ENCODE data around the gene DVL2.

DVL2 gene

DNA sequence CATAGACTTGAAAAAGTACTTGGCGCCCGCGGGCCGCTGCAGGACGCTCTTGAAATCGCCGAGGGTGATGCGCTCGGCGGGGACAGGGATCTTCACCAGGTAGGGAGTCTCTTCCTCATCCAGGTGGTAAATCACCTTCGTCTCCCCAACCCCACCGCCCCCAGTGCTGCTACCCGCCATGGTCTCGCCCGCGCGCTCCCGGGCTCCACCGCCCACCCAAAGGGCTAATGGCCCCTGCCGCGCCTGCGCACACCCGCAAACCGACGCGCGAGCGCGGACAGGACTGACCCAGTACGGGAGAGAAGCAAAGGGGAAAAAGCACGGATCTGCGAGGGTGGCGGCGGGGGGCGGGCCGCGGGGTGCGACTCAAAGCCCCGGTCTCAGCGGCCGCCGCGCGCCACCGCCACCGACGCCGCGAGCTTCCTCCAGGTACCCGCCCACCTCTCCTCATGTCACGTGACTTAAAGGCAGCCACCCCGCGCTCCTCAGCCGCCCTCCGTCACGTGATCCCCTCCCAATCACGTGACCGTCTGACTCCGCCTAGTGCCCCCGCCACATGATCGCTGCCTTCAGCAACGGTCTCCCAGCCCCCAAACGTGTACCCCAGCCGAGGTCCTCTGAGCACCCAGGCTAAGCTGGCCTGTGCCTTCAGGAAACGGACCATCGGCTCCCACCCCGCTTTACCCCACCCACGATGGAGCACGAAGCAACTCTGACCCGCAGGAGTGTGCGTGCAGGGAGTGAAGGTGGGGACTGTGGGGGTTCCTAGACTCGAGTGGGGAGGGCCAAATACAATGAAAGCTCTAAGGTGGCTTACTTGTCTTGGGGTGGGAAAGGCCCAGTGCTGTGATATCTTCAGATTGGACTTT, at the start of gene DVL2:
Gene DVL2 (minus strand): TSS at position 435 of the 869 bp plus-strand sequence. CDS start 255 bp downstream, at position 180.
- no peak for DNase-seq (ENCODE audit: low read depth)

DNA sequence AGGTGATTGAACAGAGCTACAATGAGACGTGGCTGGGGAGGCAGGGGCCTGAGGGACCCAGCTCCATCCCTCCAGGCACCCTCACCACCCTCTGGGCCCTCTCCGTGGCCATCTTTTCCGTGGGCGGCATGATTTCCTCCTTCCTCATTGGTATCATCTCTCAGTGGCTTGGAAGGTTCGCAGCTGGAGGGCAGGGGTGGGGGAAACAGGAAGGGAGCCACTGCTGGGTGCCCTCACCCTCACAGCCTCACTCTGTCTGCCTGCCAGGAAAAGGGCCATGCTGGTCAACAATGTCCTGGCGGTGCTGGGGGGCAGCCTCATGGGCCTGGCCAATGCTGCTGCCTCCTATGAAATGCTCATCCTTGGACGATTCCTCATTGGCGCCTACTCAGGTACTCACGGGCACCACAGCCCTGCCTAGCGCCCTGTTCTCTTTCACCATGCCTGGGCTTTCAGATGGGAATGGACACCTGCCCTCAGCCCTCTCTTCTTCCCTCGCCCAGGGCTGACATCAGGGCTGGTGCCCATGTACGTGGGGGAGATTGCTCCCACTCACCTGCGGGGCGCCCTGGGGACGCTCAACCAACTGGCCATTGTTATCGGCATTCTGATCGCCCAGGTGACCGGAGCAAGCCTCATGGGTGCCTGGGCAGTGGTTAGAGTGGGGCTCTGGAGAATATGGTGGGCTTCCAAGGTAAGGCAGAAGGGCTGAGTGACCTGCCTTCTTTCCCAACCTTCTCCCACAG, 49.3 kb upstream of the DVL2 start:
- DNase-seq (ENCODE audit: low read depth), result no peak

- no peak for DNase-seq (ENCODE audit: low read depth)
Observed at GRCh38 chr17:7282752-7283321, 48.5 kb upstream of the DVL2 start.

DNA sequence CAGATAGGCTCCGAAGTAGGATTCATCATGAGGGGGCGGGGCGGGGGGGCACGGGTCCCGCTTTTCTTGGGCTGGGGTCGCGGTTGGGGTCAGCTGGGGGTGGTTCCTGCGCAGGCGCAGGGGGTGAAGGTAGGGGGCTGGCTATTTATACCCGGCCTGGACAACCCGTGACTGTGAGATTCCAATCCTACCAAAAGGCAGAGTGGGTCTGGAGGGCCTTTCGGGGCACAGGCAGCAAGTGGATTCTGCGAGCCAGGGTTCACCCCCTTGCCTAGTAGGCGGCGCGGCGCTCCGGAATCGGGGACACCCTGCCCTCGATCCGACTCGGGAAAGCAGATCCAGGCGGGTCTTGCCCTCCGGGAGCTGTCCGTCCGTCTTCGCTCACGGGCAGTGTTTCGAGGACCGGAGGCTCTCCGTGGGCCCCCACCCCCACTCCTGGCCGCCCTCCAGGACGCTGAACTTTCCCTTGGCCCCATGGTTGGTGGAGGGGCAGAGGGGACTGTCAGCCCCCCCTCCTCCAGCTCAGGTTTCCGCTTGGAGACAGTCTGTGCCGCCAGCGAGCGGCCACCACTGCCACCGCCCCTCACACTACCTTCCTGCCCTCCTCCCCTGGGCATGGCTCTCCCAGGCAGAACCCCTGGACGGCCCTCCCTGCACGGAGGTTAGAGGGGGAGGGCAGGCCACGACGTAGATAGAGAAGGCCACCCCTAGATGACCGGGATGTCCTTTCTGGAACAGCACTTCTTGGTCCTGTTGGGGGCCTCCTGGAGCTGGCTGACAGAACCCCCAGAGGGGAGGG, 47.8 kb upstream of the DVL2 start:
- DNase-seq (ENCODE audit: low read depth), result no peak

GRCh38 chr17:7281074-7281952, 47.0 kb upstream of the DVL2 start, which contains the start of gene SLC2A4:
Gene SLC2A4 (plus strand): TSS chr17:7281718. CDS start chr17:7281935, 217 bp downstream.
- peak; percentile 82 for DNase-seq (ENCODE audit: low read depth)

DNA sequence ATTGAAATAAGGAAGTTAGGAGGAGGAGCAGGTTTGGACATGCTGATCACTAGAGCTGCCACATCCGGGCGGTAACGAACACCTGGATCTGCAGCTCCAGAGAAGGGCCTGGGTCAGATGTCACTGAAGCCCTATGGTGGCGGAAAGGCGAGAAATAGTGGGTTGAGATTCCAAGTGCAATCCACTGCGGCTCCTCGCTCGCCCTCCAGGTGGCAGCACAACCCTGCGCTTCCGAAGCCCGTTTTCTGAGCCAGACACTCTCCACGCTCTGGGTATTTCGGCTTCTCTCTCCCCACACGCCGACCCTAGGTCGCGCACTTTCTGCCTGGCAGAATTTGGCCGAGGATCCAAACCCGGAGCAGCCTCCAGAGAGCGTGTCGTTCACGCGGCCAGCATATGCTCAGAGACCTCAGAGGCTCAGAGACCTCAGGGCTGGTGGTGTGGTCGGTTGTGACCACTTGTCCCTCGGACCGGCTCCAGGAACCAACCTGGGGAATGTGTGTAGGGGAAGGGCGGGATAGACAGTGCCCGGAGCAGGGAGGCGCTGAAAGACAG, 46.3 kb upstream of the DVL2 start:
- DNase-seq (ENCODE audit: low read depth), result peak; percentile 50

DNA sequence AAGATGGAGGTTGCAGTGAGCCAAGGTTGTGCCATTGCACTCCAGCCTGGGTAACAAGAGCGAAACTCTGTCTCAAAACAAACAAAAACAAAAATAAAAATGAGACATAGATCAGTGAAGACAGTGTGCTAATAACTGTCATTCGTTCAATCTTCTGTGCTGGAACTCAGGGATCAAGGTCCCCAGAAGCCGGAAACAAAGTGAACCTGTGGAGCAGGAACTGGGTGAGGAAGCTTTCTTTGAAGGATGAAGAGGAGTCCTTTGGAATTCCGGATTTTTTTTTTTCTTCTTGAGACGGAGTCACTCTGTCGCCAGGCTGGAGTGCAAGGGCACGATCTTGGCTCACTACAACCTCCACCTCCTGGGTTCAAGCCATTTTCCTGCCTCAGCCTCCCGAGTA, 45.1 kb upstream of the DVL2 start:
- no peak for DNase-seq (ENCODE audit: low read depth)

GRCh38 chr17:7266784-7267183, 32.5 kb upstream of the DVL2 start:
- no peak for DNase-seq (ENCODE audit: low read depth)

- DNase-seq (ENCODE audit: low read depth), result no peak
Observed at GRCh38 chr17:7263801-7264078, 29.4 kb upstream of the DVL2 start.

DNA sequence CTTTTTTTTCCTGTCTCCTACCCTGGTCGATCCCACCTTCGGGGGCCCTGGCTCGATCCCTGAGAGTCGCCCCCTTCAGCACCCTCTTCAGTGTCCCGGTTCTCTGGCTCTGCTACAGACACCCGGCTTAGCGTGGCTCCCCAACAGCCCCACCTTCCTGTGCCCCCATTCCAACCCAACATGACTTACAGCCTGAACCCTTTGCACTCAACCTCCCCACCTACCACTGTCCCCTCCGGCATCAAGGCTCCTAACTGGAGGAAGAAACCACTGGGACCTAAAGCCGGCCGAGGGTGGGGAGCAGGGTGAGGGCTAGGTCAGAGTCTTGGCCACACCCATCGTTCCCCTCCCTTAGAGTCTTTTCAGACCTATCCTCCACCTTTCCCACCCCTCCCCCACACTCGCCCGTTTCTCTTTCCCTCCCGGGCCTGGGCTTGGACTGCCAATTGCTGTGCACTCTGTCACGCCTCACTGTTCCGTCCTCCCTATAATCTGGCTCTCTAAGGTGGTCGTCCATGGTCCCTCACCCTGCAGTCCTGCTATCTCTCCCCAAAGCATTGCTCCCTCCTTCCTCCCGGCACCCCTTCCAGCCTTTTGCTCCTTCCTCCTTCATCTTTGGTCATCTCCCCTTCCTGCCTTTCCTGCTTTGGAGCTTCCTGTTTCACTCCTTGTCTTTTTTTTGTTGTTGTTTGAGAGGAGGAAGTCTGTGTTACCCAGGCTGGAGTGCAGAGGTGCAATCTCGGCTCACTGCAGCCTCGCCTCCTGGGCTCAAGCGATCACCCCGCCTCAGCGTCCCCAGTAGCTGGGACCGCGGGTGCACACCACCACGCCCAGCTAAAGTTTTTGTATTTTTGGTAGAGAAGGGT, 28.9 kb upstream of the DVL2 start:
- no peak for DNase-seq (ENCODE audit: low read depth)

DNA sequence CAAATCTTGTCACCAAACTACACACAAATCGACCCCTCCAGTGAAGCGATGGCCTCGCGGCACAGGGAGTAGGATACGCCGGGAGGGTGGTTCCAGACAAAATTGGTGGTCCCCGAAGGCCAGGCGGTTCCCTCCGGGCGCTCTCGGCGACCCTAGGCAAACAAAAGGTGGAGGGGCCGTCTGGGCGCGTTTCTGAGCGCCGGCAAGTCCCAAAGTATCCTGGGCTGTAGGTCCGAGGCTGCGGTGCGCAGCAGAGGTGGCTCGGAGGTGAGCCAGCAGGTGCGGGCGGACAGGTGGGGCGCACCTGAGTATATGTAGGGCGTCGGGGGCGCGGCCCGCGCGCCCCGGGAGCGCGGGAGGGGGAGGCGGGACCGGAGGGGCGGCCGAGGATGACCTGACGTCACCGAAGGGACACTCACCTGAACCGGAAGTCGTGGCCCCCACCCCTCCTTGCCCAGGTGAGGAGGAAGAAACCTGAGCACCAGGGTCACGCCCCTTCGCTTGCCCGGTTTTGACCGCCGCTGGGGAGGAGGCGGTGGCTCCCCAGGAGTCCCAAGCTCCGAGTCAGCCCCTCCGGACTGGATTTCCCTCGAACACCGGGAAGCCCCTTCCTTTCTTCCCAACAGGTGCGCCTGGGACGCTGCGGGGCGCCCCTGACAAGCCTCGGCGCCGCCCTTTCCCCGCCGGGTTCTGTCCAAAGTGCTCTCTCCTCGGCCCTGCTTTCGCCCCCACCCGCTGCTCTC, 28.0 kb upstream of the DVL2 start, which contains the start of gene CLDN7:
Gene CLDN7 (minus strand): TSS at position 287 of the 743 bp plus-strand sequence. CDS start 435 bp downstream, outside the sequence.
- DNase-seq (ENCODE audit: low read depth), result no peak

GRCh38 chr17:7261379-7262191, 27.3 kb upstream of the DVL2 start:
- no peak for DNase-seq (ENCODE audit: low read depth)

DNA sequence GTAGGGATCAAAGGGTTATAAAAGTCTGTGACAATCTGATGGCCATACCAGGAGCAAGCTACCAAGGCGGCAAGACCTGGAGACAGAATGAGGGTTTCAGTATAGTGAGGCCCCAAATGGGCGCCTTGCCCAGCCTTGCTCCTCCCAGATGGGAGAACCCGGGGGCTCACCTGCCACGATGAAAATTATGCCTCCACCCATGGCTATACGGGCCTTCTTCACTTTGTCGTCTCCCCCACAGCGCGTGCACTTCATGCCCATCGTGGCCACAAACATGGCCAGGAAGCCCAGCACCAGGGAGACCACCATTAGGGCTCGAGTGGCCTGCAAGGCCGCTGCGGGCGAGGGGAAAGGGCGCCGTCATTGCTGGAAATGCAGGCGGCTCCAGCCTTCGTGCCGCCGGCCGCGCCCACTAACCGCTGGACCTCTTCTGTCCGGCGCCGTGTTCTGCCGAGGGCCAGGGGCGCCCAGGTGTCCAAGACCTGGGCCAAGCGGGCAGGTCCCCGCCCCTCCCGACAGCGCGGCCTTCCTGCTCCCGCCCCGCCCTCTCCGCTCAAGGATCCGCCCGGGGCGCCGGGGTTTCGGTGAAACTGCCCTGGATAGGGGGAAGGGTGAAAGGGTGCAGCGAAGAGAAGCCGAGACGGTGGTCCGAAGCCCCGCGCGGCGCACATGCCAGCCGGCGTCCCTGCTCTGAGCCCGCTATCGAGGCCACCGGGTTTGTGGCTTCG, 26.5 kb upstream of the DVL2 start:
- no peak for DNase-seq (ENCODE audit: low read depth)

- DNase-seq (ENCODE audit: low read depth), result no peak
Observed at GRCh38 chr17:7260151-7260550, 25.8 kb upstream of the DVL2 start.

DNA sequence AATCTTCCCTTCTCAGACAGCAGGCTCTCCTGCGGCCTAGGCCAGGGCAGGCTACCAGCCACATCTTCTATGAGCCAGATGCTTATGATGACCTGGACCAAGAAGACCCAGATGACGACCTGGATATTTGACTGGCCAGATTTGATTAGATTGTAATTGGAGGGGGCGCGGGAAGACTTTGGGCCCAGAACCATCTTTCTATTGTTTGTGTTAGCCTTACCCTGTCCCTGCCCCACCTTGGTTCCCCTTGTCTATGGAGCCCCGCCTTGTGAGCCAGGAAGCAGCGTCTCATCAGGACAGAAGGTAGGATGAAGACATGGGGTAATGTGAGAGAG, 25.2 kb upstream of the DVL2 start:
- no peak for DNase-seq (ENCODE audit: low read depth)

DNA sequence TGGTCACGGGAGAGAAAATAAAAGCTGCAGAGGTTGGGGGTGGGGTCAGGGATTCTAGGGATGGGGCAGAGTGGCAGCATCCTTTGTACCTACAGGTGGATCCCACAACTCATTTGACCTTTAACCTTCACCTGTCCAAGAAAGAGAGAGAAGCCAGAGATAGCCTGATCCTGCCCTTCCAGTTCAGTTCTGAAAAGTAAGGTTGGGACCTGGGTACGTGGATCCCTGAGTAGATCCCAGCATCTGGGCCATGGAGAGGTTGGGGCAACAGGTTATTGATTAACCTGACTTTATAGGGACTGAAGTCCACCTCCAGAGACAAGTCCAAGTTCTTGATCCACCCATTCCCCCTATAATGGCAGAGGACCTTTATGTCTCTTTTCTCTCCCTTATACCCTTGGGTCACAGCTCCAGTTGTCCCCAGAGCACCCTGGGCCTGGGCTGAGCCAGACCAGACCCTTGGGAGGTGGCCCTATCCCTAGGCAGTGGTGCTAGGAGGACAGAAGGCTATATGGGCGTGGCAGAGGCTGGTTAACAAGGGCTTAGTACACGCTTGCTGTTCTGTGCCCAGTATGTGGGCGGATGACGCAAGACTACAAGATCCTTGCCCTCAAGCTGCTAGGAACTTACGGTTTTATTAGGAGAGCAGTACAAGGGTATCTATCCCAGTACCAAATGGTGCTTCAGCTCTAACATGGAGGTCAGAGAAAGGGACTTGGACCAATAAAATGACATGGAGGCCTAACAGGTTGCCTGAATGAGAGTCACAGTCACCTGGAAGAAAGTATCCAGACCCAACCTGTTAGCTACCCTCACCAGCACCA, 24.6 kb upstream of the DVL2 start:
- DNase-seq (ENCODE audit: low read depth), result no peak

All from HS-5 (cell line).